GM12878 (cell line): ENCODE results near the gene DNAJC12. TPM values are rescaled to one million over a fixed set of nuclear protein-coding genes. Genes with fewer than 3 reads are reported as not detected.
A peak's percentile ranks its signal among the peaks of the same experiment; 100 is the strongest.

ENCODE experiments used
- ATF7 ChIP-seq: fragments of 450-650 bp; IDR thresholded peaks from 2 replicates; pipeline ENCODE4 v1.6.1; 2016; ENCODE audit warnings: low read depth, mild to moderate bottlenecking
- BACH1 ChIP-seq: fragments of 450-650 bp; IDR thresholded peaks from 2 replicates; pipeline ENCODE4 v1.6.1; 2017; ENCODE audit warnings: mild to moderate bottlenecking, borderline replicate concordance
- BCL11A ChIP-seq: IDR thresholded peaks from 2 replicates; pipeline ENCODE4 v1.6.1; 2011; ENCODE audit warnings: low read depth, low read length
- BMI1 ChIP-seq: fragments of 450-650 bp; IDR thresholded peaks from 2 replicates; pipeline ENCODE4 v1.6.1; 2016; ENCODE audit warnings: mild to moderate bottlenecking, moderate library complexity, borderline replicate concordance
- BRCA1 ChIP-seq: IDR thresholded peaks from 2 replicates; pipeline ENCODE4 v1.6.1; 2011; ENCODE audit warnings: low read depth, low read length, improper control_type of control experiment
- CBX5 ChIP-seq: sonication (generic); IDR thresholded peaks from 2 replicates; pipeline ENCODE4 v1.6.1; 2016; ENCODE audit warnings: low read depth, moderate library complexity, mild to moderate bottlenecking, inconsistent platforms
- EED ChIP-seq: sonication (generic); IDR thresholded peaks from 2 replicates; pipeline ENCODE4 v1.6.1; 2016; ENCODE audit warnings: antibody characterized with exemption, low read depth
- EZH2 ChIP-seq: IDR thresholded peaks from 2 replicates; pipeline ENCODE4 v1.6.1; 2012; ENCODE audit warnings: low read depth, mild to moderate bottlenecking, control low read depth, inconsistent platforms, low read length, borderline replicate concordance; ENCODE audit not compliant: control insufficient read depth
- HDGF ChIP-seq: fragments of 450-650 bp; IDR thresholded peaks from 2 replicates; pipeline ENCODE4 v1.6.1; 2016; ENCODE audit warnings: antibody characterized with exemption
- JUNB ChIP-seq: IDR thresholded peaks from 2 replicates; pipeline ENCODE4 v1.6.1; 2016; ENCODE audit warnings: antibody characterized with exemption, mild to moderate bottlenecking
- KAT2A ChIP-seq: conservative IDR thresholded peaks from 2 replicates; pipeline ENCODE4 v1.6.1; 2011; ENCODE audit warnings: low read depth, low read length; ENCODE audit not compliant: control insufficient read depth
- LARP7 ChIP-seq: fragments of 450-650 bp; IDR thresholded peaks from 2 replicates; pipeline ENCODE4 v1.6.1; 2017; ENCODE audit warnings: mild to moderate bottlenecking
- MTA2 ChIP-seq: fragments of 450-650 bp; IDR thresholded peaks from 2 replicates; pipeline ENCODE4 v1.6.1; 2016; ENCODE audit warnings: low read depth, mild to moderate bottlenecking, moderate library complexity
- MXI1 ChIP-seq: fragments of 150-350 bp; IDR thresholded peaks from 2 replicates; pipeline ENCODE4 v1.6.1; 2011; ENCODE audit warnings: low read depth, mild to moderate bottlenecking, inconsistent platforms, low read length, improper control_type of control experiment
- NFYB ChIP-seq: IDR thresholded peaks from 2 replicates; pipeline ENCODE4 v1.6.1; 2011; ENCODE audit warnings: low read depth, mild to moderate bottlenecking, low read length, improper control_type of control experiment, moderate library complexity; ENCODE audit not compliant: insufficient read depth
- NR2F1 ChIP-seq: fragments of 450-650 bp; conservative IDR thresholded peaks from 2 replicates; pipeline ENCODE4 v1.6.1; 2017; ENCODE audit warnings: mild to moderate bottlenecking
- PAX5 ChIP-seq: IDR thresholded peaks from 2 replicates; pipeline ENCODE4 v1.6.1; 2011; ENCODE audit warnings: low read depth, low read length, borderline replicate concordance
- PML ChIP-seq: IDR thresholded peaks from 2 replicates; pipeline ENCODE4 v1.6.1; 2012; ENCODE audit warnings: low read length, inconsistent platforms
- POLR2AphosphoS5 ChIP-seq: IDR thresholded peaks from 2 replicates; pipeline ENCODE4 v1.6.1; 2011; ENCODE audit warnings: mild to moderate bottlenecking, low read length, inconsistent platforms
- RAD21 ChIP-seq: IDR thresholded peaks from 2 replicates; pipeline ENCODE4 v1.6.1; 2011; ENCODE audit warnings: mild to moderate bottlenecking, low read depth, low read length, moderate library complexity; ENCODE audit not compliant: insufficient read depth
- RAD51 ChIP-seq: fragments of 450-650 bp; IDR thresholded peaks from 2 replicates; pipeline ENCODE4 v1.6.1; 2016; ENCODE audit warnings: moderate library complexity, mild to moderate bottlenecking, inconsistent platforms
- RCOR1 ChIP-seq: conservative IDR thresholded peaks from 2 replicates; pipeline ENCODE4 v1.6.1; 2012; ENCODE audit warnings: low read depth, low read length, improper control_type of control experiment
- RELB ChIP-seq: fragments of 450-650 bp; IDR thresholded peaks from 2 replicates; pipeline ENCODE4 v1.6.1; 2017; ENCODE audit warnings: low read depth, mild to moderate bottlenecking, moderate library complexity
- RFX5 ChIP-seq: IDR thresholded peaks from 2 replicates; pipeline ENCODE4 v1.6.1; 2011; ENCODE audit warnings: low read depth, low read length, improper control_type of control experiment
- RUNX3 ChIP-seq: IDR thresholded peaks from 2 replicates; pipeline ENCODE4 v1.6.1; 2012; ENCODE audit warnings: low read length, inconsistent platforms
- SMARCA5 ChIP-seq: fragments of 450-650 bp; IDR thresholded peaks from 2 replicates; pipeline ENCODE4 v1.6.1; 2017; ENCODE audit warnings: mild to moderate bottlenecking
- SRF ChIP-seq, 2 experiments: IDR thresholded peaks; 2 replicates each; pipeline ENCODE4 v1.6.1; 2011; ENCODE audit warnings: low read depth in 2 of 2, low read length in 2 of 2, mild to moderate bottlenecking in 1 of 2, moderate library complexity in 1 of 2
- TCF12 ChIP-seq: IDR thresholded peaks from 2 replicates; pipeline ENCODE4 v1.6.1; 2011; ENCODE audit warnings: low read depth, mild to moderate bottlenecking, low read length
- TCF7 ChIP-seq: IDR thresholded peaks from 2 replicates; pipeline ENCODE4 v1.6.1; 2014; ENCODE audit warnings: antibody characterized with exemption, borderline replicate concordance
- USF2 ChIP-seq: IDR thresholded peaks from 2 replicates; pipeline ENCODE4 v1.6.1; 2011; ENCODE audit warnings: low read depth, low read length, improper control_type of control experiment, borderline replicate concordance
- YBX1 ChIP-seq: fragments of 450-650 bp; IDR thresholded peaks from 2 replicates; pipeline ENCODE4 v1.6.1; 2016; ENCODE audit warnings: antibody characterized with exemption
- ZNF24 ChIP-seq: fragments of 450-650 bp; IDR thresholded peaks from 2 replicates; pipeline ENCODE4 v1.6.1; 2017; ENCODE audit warnings: antibody characterized with exemption, mild to moderate bottlenecking
- ZNF384 ChIP-seq: IDR thresholded peaks from 2 replicates; pipeline ENCODE4 v1.6.1; 2012; ENCODE audit warnings: low read depth, mild to moderate bottlenecking, low read length, improper control_type of control experiment, borderline replicate concordance
- polyA plus RNA-seq, 11 experiments: library from polyadenylated mRNA; depleted of rRNA in 4 of 11; unstranded in 6 of 11; stranded (reverse) in 5 of 11; fragments of >200 nt; fragmentation: Nextera tagmentation in 4 of 11; fragmentation: Illumina TruSeq in 1 of 11; extraction: Ambion mirVana in 4 of 11; extraction: Trizol in 1 of 11; gene quantifications; 1 replicate in 1 of 11; 2 replicates in 10 of 11; pipeline versions ENCODE4 v1.2.1 to v1.2.3, GENCODE V29; 2011 to 2016; ENCODE audit warnings: inconsistent platforms in 2 of 11, missing spikeins in 2 of 11, low read depth in 1 of 11
- total RNA-seq, 4 experiments: library from RNA; depleted of rRNA in 3 of 4; stranded (reverse); fragments of >200 nt in 3 of 4; fragmentation: Illumina TruSeq in 1 of 4; extraction: Trizol in 1 of 4; gene quantifications; 2 replicates each; pipeline versions ENCODE4 v1.2.1 to v1.2.3, GENCODE V29; 2013 to 2021

The DNAJC12 gene
- total and polyA plus RNA-seq, 10 of the 15 experiments (the other 5 are each of a cell fraction or from before 2014, with no cell fraction given) = 1.1 to 4.5 (median 3.0) TPM

GRCh38 chr10:67772894-67773511, 65.0 kb downstream of the DNAJC12 start (continued):
- TF ChIP-seq MXI1 (peak; percentile 43; the same call in 1 of the 2 replicates), RAD51 (peak; percentile 94), ATF7 (peak; percentile 94), NR2F1 (peak; percentile 94), EZH2 (peak; percentile 91; the same call in 1 of the 2 replicates), YBX1 (no peak), BCL11A (peak; percentile 94), RCOR1 (0 out of 2 replicates have a peak, but pooled peaks have one; percentile 34), RELB (peak; percentile 91), HDGF (0 out of 2 replicates have a peak, but pooled peaks have one; percentile 28), ZNF384 (peak; percentile 68; the same call in 1 of the 2 replicates), SRF (IDR thresholded peaks at IDR 0.05; ENCODE audit: low read depth in 2 of 2, low read length in 2 of 2) (no peak), TCF7 (peak; percentile 72; the same call in 1 of the 2 replicates), JUNB (peak; percentile 90), POLR2AphosphoS5 (no peak), MTA2 (peak; percentile 99), NFYB (no peak), BRCA1 (no peak), PML (0 out of 2 replicates have a peak, but pooled peaks have one; percentile 61), EED (peak; percentile 89), BACH1 (peak; percentile 97), RAD21 (no peak), ZNF24 (peak; percentile 86), BMI1 (peak; percentile 81; the same call in 1 of the 2 replicates), RFX5 (no peak), SMARCA5 (peak; percentile 97), LARP7 (no peak), KAT2A (no peak), RUNX3 (peak; percentile 99), CBX5 (peak; percentile 76; the same call in 1 of the 2 replicates), PAX5 (peak; percentile 77; the same call in 1 of the 2 replicates), USF2 (peak; percentile 44; the same call in 1 of the 2 replicates), TCF12 (peak; percentile 47; the same call in 1 of the 2 replicates)
